ENCODE measurements around the gene MRPS33.
"Not testable (repeated sequence)": the region's sequence is repeated elsewhere in the genome, so short reads cannot be mapped to it uniquely, and the experiment has no call there.

MRPS33 gene

GRCh38 chr7:141014524-141015395, at the start of gene MRPS33:
TSS of gene MRPS33 (minus strand) at chr7:141014952. CDS start at chr7:141010633, 4,319 bp downstream.
- DNase-seq (ENCODE audit: low spot score) = peak; percentile 99

GRCh38 chr7:141057788-141058187, 43.0 kb upstream of the MRPS33 start:
- DNase-seq (ENCODE audit: low spot score) = no peak

DNA sequence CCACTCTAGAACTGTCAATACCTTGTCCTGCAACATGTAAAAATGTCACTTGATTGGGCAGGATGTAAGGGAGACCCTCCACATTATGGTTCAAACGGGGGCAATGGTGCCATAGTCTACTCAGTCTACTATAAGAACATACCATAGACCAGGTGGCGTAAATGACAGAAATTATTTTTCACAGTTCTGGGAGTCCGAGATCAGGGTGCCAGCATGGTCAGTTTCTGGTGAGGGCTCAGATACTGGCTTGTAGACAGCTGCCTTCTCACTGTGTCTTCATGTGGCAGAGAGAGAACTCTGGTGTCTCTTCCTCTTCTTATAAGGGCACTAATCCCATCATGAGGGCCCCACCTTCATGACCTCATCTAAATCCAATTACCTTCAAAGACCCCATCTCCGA, 40.4 kb upstream of the MRPS33 start:
- DNase-seq (ENCODE audit: low spot score) = no peak

- no peak for DNase-seq (ENCODE audit: low spot score)
These were observed 38.9 kb upstream of the MRPS33 start for GRCh38 chr7:141053626-141054025.

GRCh38 chr7:141045842-141046620, 31.3 kb upstream of the MRPS33 start:
- DNase-seq (ENCODE audit: low spot score) = no peak

GRCh38 chr7:141045126-141045841, 30.5 kb upstream of the MRPS33 start:
- no peak for DNase-seq (ENCODE audit: low spot score)

- DNase-seq (ENCODE audit: low spot score) = no peak
These were observed 28.9 kb upstream of the MRPS33 start for GRCh38 chr7:141043616-141044015.

DNA sequence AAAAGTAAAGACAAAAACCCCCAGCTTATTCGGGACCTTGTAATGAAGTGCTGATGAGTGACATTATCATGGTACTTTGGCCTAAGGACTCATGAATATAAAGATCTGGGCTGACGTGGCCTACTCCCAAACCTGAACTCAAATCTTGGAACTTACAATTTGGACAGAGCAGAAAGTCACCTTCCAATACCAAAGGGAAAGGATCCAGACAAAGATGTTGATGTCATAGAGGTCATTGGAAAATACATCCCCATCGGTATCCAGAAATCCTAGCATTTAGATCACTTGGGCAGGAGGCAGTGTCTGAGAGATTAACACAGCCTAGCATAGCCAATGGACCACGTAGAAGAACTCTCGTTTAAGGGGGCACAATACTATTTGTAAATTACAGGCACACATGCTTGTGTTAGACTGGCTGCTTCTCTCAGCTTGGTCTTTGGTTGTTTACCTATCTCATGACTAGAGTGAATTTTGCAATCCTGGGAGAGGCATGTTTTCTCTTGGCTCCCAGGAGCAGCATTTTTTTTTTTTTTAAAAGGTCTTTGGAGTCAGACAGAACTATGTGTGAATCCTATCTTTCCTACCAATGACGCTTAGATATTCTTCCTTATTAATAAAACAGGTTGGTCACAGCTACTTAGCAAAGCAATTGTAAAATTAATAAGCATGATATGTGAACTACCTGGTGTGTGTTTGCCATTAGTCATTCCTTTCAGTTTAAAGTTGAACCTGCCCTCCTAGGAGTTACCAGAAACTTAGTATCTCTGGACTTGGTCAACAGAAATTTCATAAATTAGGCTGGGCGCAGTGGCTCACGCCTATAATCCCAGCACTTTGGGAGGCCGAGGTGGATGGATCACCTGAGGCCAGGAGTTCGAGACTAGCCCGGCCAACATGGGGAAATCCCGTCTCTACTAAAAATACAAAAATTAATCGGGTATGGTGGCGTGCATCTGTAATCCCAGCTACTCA, 27.8 kb upstream of the MRPS33 start:
- DNase-seq (ENCODE audit: low spot score) = no peak

DNA sequence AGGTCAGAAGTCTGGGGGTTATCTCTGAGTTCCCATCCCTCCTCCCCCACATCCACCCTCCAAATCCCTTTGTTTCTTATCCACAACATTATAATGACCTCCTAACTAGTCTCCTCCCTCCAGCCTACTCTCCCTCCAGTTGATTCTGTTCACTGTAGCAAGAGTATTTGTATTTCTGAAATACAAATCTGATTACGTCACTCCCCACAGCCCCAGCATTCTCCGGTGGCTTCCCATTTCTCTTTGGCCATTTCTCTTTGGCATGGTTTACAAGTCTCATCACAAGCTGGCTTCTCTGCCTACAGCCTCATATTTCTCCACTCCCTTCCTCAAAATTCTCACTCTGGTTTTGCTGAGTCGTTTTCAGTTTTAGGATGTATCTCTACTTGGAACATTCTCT, 24.6 kb upstream of the MRPS33 start:
- no peak for DNase-seq (ENCODE audit: low spot score)

DNA sequence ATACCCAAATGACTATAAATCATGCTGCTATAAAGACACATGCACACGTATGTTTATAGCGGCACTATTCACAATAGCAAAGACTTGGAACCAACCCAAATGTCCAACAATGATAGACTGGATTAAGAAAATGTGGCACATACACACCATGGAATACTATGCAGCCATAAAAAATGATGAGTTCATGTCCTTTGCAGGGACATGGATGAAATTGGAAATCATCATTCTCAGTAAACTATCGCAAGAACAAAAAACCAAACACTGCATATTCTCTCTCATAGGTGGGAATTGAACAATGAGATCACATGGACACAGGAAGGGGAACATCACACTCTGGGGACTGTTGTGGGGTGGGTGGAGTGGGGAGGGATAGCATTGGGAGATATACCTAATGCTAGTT, 23.3 kb upstream of the MRPS33 start:
- not testable (repeated sequence) for DNase-seq (ENCODE audit: low spot score)

DNA sequence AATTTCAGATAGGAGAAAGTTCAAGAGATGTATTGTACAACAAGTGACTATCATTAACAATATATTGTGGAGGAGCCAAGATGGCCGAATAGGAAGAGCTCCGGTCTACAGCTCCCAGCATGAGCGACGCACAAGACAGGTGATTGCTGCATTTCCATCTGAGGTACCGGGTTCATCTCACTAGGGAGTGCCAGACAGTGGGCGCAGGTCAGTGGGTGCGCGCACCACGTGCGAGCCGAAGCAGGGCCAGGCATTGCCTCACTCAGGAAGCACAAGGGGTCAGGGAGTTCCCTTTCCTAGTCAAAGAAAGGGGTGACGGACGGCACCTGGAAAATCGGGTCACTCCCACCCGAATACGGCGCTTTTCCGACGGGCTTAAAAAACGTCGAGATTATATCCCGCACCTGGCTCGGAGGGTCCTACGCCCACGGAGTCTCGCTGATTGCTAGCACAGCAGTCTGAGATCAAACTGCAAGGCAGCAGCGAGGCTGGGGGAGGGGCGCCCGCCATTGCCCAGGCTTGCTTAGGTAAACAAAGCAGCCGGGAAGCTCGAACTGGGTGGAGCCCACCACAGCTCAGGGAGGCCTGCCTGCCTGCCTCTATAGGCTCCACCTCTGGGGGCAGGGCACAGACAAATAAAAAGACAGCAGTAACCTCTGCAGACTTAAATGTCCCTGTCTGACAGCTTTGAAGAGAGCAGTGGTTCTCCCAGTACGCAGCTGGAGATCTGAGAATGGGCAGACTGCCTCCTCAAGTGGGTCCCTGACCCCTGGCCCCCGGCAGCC, 18.0 kb upstream of the MRPS33 start:
- DNase-seq (ENCODE audit: low spot score) = not testable (repeated sequence)

- DNase-seq (ENCODE audit: low spot score) = no peak
These were observed 14.0 kb upstream of the MRPS33 start for GRCh38 chr7:141028767-141029166.

DNA sequence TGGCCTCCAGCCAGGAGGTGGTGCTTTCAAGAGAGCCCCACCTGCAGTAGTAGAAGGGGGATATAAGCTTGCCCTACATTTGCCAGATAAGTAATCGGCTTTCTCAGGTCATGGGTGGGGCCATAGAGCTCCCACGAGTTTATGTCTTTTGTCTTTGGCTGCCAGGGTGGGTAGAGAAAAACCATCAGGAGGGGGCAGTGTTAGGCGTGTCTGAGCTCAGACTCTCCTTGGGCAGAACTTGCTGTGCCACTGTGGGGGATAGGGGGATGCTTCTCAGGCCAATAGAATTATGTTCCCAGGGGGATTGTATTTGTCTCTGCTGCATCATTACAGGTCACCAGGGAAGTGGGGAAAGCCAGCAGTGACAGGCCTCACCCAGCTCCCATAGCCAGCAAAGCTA, 12.3 kb upstream of the MRPS33 start:
- no peak for DNase-seq (ENCODE audit: low spot score)

- no peak for DNase-seq (ENCODE audit: low spot score)
These were observed 9.9 kb upstream of the MRPS33 start for GRCh38 chr7:141024668-141025067.

DNA sequence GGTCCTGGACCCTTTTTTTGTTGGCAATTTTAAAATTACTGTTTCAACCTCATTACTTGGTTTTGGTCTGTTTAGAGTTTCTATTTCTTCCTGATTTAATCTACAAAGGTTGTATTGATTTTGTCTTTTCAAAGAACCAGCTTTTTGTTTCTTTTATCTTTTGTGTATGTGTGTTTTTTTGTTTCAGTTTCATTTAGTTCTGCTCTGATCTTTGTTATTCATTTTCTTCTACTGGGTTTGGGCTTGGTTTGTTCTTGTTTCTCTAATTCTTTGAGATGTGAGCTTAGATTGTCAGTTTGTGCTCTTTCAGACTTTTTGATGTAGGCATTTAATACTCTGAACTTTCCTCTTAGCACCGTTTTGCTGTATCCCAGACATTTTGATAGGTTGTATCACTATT, 8.5 kb upstream of the MRPS33 start:
- no peak for DNase-seq (ENCODE audit: low spot score)

DNA sequence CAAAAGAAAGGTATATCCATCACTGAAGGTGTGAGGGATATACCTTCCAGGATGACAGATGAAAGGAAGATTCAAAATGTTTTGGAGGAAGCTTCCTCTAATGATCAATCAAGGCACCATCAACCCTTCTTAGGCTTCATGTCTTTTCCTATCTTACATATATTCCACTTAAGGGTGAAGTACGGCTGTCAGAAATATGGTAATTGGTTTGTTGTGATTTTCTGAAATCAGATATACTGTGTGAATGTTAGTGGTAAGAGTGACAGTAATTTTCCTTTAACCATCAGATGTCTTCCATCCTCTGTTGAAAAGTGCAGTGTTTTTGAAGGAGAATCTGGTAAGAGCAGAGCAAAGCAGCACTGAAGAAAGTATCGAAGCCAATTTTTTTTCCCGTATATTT, 2.8 kb upstream of the MRPS33 start:
- DNase-seq (ENCODE audit: low spot score) = no peak

- DNase-seq (ENCODE audit: low spot score) = no peak
These were observed 1.6 kb upstream of the MRPS33 start for GRCh38 chr7:141016349-141016748.

DNA sequence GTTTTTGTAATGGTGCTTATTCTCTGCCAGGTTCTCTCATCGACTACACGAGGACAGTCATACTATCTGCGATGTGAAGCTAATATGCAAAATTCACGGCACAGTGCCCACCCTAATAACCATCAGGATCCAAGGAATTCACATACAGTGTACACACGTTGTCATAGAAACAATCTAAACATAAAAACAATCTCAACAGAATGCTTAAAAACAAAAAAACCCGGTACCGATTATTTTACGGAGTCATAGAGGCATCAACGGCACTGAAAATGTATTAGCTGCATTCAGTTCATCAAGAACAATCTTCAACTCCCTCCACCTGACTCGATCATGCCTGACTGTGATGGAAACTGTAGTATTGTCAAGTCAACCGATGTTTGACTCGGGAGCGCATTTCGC, 628 bp downstream of the MRPS33 start:
- no peak for DNase-seq (ENCODE audit: low spot score)

GRCh38 chr7:141013345-141013715, 1.4 kb downstream of the MRPS33 start:
- no peak for DNase-seq (ENCODE audit: low spot score)

DNA sequence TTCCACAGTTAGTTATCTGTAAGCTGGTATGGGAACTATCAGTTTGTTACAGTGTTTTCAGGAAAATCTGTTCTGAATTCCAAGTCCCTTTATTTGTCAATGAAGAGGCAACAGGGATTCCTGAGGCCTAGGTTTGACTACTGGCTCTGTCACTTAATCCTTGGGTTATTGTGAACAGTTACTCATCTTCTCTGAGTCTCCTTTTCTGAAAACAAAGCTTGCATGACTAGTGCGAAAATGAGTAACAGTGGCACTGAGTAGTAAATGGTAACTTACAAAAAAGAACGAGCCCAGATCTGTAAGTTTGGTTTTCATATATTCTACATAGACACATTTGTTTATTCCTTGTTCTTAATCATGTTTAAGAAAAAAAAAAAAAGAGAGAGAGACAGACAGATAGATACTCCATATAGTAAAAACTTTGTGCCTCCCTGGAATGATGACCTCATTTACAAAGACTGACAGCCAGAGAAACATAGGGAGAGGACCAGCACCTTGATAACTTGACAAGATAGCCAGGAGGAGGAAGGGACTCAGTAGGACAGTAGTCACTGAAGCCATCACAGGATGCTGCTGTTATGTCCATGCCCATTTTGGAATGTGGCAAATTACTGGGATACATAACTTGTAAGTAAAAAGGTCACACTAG, 1.9 kb downstream of the MRPS33 start:
- no peak for DNase-seq (ENCODE audit: low spot score)

Data from cerebellar cortex (tissue), 1 donor.